GM12875 (cell line): Measurements from ENCODE around the gene ARHGDIA.

Experiments
- H3K4me3 ChIP-seq: one replicate; pipeline ENCODE4 v1.5.1; 2011; ENCODE audit warnings: low read depth, low read length, control low read depth
- TF ChIP-seq, protein P1 (sequence below): IDR thresholded peaks from 2 replicates; pipeline ENCODE4 v1.5.1; 2011; ENCODE audit warnings: low read depth, mild to moderate bottlenecking, control low read depth, inconsistent platforms, low read length, moderate library complexity, borderline replicate concordance; ENCODE audit not compliant: insufficient read depth

The ARHGDIA gene

DNA sequence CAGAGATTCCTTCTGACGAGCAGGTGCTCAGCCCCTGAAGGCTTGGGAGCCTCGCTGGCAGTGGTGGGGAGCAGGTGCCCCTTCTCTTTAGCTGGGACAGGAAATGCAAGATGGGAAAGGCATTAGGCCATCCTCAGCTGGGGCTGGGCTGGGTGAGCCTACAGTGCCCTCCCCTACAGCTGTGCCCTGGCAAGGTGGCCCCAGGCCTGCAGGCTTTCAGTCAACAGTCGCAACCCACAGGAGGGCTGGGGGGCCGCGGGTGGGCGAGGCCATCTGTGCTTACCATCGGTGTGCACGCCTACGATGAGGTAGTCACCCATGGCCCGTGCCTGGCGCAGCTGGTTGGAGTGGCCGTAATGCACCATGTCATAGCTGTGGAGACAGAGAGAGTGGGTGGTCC lies 38.1 kb upstream of the ARHGDIA start:
- TF ChIP-seq, protein P1, sequence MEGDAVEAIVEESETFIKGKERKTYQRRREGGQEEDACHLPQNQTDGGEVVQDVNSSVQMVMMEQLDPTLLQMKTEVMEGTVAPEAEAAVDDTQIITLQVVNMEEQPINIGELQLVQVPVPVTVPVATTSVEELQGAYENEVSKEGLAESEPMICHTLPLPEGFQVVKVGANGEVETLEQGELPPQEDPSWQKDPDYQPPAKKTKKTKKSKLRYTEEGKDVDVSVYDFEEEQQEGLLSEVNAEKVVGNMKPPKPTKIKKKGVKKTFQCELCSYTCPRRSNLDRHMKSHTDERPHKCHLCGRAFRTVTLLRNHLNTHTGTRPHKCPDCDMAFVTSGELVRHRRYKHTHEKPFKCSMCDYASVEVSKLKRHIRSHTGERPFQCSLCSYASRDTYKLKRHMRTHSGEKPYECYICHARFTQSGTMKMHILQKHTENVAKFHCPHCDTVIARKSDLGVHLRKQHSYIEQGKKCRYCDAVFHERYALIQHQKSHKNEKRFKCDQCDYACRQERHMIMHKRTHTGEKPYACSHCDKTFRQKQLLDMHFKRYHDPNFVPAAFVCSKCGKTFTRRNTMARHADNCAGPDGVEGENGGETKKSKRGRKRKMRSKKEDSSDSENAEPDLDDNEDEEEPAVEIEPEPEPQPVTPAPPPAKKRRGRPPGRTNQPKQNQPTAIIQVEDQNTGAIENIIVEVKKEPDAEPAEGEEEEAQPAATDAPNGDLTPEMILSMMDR, result no peak

DNA sequence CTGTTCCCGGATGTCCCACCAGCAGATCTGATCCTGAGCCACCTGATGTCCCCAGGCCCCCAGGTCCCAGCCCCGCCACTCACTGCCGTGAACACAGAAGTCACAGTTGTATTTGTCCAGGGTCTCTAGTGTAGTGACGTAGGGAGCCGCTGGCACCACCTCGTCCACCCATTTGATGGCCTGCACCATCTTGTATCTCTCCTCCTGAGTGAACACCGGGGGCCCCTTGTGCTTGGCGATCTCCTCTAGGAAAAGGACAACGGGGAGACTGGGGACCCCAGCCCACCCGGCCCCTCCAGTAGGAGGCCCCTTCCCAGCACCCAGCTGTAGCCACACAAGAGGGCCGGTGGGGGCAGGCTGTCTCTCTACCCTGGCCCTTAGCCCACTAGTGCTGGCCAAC lies 37.7 kb upstream of the ARHGDIA start:
- TF ChIP-seq, protein P1, result no peak
- H3K4me3 ChIP-seq, result no peak overlapping the region

More for the DNA sequence above, 38.1 kb upstream of the ARHGDIA start:
- no peak overlapping the region for H3K4me3 ChIP-seq

DNA sequence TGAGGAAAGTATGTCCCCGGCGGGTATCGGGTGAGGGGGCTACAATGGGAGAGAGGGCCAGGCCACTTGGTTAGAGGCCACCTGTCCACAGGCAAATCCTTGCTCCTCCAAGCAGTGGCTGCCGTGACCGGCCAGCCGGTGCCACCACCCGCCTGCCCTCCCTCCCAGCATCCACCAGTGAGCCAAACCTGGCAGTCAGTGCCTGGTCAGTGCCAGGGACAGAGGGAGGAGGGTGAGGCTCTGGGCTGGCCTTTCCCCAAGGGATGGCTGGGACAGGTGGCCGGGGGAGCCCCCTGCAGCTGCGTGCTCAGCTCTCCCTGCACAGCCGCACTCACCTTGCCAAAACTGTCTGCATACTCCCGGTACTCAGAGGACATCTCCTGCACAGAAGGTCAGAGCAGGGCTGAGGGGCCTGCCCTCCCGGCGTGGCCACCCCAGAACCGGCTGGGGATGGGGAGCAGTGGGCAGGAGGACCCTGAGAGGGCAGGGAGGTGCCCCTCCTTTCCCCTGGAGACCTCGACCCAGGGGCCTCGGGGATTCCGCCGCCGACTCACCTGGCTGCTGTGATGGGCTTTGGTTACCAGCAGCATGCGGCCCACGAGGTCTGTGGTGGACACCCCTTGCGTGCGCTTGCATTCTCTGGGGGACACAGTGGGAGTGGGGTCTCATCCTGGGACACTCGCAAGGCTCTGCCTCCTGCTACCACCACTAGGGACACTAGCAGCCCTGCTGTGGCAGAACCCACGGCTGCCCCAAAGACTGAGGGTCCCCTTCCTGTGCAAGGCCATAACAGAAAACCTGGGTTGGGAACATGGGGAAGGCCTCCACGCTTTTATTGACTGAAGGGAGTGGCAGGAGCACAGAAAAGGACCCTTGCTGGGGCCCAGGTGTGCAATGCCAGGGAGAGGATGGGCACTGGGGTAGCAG lies 36.3 kb upstream of the ARHGDIA start:
- TF ChIP-seq, protein P1, result no peak; the same call in 1 of the 2 replicates
- no peak overlapping the region for H3K4me3 ChIP-seq

DNA sequence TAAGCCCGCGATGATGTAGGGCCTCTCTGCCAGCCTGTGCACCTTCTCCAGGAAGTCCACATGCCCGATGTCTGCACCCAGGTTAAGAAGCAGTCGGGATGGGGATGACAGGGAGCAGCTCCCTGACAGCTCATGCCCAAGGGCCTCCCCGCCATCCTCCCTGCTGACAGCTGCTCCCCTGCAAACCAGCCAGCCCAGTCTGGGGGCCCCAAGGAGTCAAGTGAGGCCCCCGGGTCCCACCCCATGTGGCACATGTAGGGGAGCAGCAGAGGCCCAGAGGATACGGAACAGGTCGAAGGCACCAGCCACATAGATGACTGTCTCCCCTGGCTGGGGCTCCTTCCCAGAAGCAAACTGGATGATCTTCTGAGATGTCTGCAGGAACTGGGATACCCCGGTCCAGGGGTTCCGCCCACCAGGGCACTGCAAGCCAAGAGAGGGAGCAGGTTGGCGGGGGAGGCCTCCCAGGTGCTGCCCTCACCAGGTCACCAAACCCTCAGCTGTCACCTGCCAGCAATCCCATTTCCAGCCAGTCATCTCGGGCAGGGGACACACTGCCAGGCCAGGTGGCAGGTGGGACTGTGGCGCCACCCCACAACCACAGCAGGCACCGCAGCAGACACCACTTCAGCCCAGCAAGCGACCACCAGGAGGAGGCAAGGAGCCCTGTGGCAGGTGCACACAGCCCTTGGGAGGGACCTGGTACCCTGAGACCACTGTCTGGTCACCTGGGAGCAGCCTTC lies 35.5 kb upstream of the ARHGDIA start:
- TF ChIP-seq, protein P1, result 0 out of 2 replicates have a peak, but pooled peaks have one; percentile 10
- H3K4me3 ChIP-seq, result no peak overlapping the region

DNA sequence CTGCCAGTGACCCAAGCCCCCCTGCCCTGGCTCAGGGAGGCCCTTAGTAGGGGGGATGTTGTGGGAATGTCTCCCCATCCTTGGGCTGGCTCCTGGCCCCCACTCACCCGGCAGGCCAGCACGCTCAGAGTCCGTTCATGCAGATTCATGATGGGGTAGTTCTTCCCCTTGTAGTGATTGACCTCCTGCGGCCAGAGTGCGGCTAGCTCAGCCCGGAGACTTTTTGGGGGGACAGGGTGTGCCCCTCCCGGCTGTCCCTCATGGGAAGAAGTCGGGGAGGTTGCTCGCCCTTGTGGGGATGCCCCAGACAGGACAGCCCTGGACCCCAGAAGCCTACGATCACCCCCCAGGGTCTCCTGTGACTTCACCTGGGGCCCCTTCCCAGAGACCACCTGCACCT lies 34.9 kb upstream of the ARHGDIA start:
- TF ChIP-seq, protein P1, result no peak
- H3K4me3 ChIP-seq, result no peak overlapping the region

DNA sequence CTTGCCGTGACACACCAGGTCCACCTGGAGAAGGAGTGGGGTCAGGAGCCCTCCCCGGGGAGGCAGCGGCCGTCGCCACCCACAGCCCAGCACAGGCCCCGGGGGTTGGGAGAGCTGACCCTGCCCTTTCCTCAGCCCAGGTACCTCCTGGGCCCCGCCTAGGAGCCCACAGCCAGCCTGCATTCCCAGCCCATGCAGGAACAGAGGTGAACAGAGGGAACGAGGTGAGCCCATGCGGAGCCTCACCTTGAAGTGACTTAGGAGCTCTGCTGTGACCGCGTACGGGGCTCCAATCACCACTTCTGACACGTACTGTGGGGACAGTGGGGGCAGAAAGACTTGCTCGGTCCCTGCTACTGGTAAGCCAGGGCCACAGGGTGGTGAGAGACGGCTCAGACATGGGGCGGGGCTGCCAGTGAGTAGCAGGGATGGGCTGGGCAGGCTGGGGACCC lies 34.3 kb upstream of the ARHGDIA start:
- no peak overlapping the region for H3K4me3 ChIP-seq
- TF ChIP-seq, protein P1, result no peak
